MM.1S (cell line): ENCODE data around the gene CARNS1.

Source experiments
- DNase-seq: peaks from one replicate; pipeline ENCODE4 v3.0.0-alpha.2; 2015
- H2AFZ ChIP-seq: fragments of 300-600 bp; sonication (generic); 2 replicates; pipeline ENCODE4 v1.6.0; 2016; ENCODE audit warnings: antibody characterized with exemption, low read length
- H3F3A ChIP-seq: fragments of 300-600 bp; sonication (generic); 2 replicates; pipeline ENCODE4 v1.6.1; 2016; ENCODE audit warnings: mild to moderate bottlenecking, antibody characterized with exemption, low read length, moderate library complexity, mixed read lengths; ENCODE audit not compliant: insufficient read depth
- H3K27ac ChIP-seq: fragments of 300-600 bp; sonication (generic); 2 replicates; pipeline ENCODE4 v1.5.1; 2016; ENCODE audit warnings: mild to moderate bottlenecking, low read length
- H3K27me3 ChIP-seq: fragments of 300-600 bp; sonication (generic); replicated peaks from 2 replicates; pipeline ENCODE4 v1.6.0; 2016; ENCODE audit warnings: low read length; ENCODE audit not compliant: insufficient read depth
- H3K36me3 ChIP-seq: fragments of 300-600 bp; sonication (generic); replicated peaks from 2 replicates; pipeline ENCODE4 v1.6.1; 2016; ENCODE audit warnings: mild to moderate bottlenecking, low read length, mixed read lengths; ENCODE audit not compliant: insufficient read depth
- H3K4me1 ChIP-seq: fragments of 300-600 bp; sonication (generic); 2 replicates; pipeline ENCODE4 v1.6.1; 2016; ENCODE audit warnings: low read length, mixed read lengths
- H3K4me2 ChIP-seq: fragments of 300-600 bp; sonication (generic); 2 replicates; pipeline ENCODE4 v1.6.0; 2016; ENCODE audit warnings: low read depth, low read length
- H3K4me3 ChIP-seq: fragments of 300-600 bp; sonication (generic); 2 replicates; pipeline ENCODE4 v1.5.1; 2016; ENCODE audit warnings: low read length, mixed read lengths
- H3K79me2 ChIP-seq: fragments of 300-600 bp; sonication (generic); 2 replicates; pipeline ENCODE4 v1.6.1; 2016; ENCODE audit warnings: mixed run types, low read length, mixed read lengths
- H3K9ac ChIP-seq: fragments of 300-600 bp; sonication (generic); 2 replicates; pipeline ENCODE4 v1.6.1; 2016; ENCODE audit warnings: low read length, mixed read lengths
- H3K9me2 ChIP-seq: fragments of 300-600 bp; sonication (generic); replicated peaks from 2 replicates; pipeline ENCODE4 v1.6.1; 2016; ENCODE audit warnings: mild to moderate bottlenecking, low read length, mixed read lengths; ENCODE audit not compliant: insufficient read depth
- H3K9me3 ChIP-seq: fragments of 300-600 bp; sonication (generic); replicated peaks from 2 replicates; pipeline ENCODE4 v1.6.1; 2016; ENCODE audit warnings: mild to moderate bottlenecking, low read length, mixed read lengths; ENCODE audit not compliant: insufficient read depth
- H4K20me1 ChIP-seq: fragments of 300-600 bp; sonication (generic); 2 replicates; pipeline ENCODE4 v1.6.1; 2016; ENCODE audit warnings: mild to moderate bottlenecking, low read length, moderate library complexity, mixed read lengths; ENCODE audit not compliant: insufficient read depth
- CTCF ChIP-seq: fragments of 300-600 bp; sonication (generic); IDR thresholded peaks from 2 replicates; pipeline ENCODE4 v1.5.1; 2016; ENCODE audit warnings: antibody characterized with exemption, low read length, mixed read lengths
- EZH2 ChIP-seq: fragments of 300-600 bp; sonication (generic); optimal IDR thresholded peaks from 2 replicates; pipeline ENCODE3; 2017; ENCODE audit warnings: low read depth, mild to moderate bottlenecking, antibody characterized with exemption, low read length, mixed read lengths
- EZH2phosphoT487 ChIP-seq: fragments of 300-600 bp; sonication (generic); IDR thresholded peaks from 2 replicates; pipeline ENCODE4 v1.6.1; 2018; ENCODE audit warnings: antibody characterized with exemption, low read length

CARNS1 gene

GRCh38 chr11:67428052-67429001 is 12.8 kb downstream of the CARNS1 start, which contains the start of gene RPS6KB2:
TSS of gene RPS6KB2 (plus strand) at chr11:67428494. CDS start at chr11:67428546, 52 bp downstream.
- no peaks in the 10 kb centered on the region for H3K9me3 ChIP-seq
- TF ChIP-seq EZH2 (no peak), EZH2phosphoT487 (no peak), CTCF (no peak)
- peaks cover 4% of the 10 kb centered on the region for H3K4me1 ChIP-seq
- H2AFZ ChIP-seq, result peak within 1 kb of the TSS; percentile 69
- no peaks in the 10 kb centered on the region; the same call in 1 of the 2 replicates for H3K36me3 ChIP-seq
- H3K9ac ChIP-seq, result peak within 1 kb of the TSS; percentile 90
- H4K20me1 ChIP-seq, result no peaks in the 10 kb centered on the region
- no peaks in the 10 kb centered on the region for H3K9me2 ChIP-seq
- peaks cover 33% of the 10 kb centered on the region for H3K79me2 ChIP-seq
- peaks cover 4% of the 10 kb centered on the region; the same call in 1 of the 2 replicates for H3F3A ChIP-seq
- DNase-seq, result peak; percentile 97
- H3K27me3 ChIP-seq, result no peaks in the 10 kb centered on the region
- H3K4me2 ChIP-seq, result peak within 1 kb of the TSS; percentile 82
- H3K4me3 ChIP-seq, result peak within 1 kb of the TSS; percentile 98
- H3K27ac ChIP-seq, result peak within 1 kb of the TSS; percentile 68

GRCh38 chr11:67429038-67429668 is 13.7 kb downstream of the CARNS1 start:
- Histone ChIP-seq H3K4me1 (peaks cover 4% of the 10 kb centered on the region), H3K9ac (peak overlapping the region; percentile 90), H3K27me3 (no peaks in the 10 kb centered on the region), H3K4me3 (peak overlapping the region; percentile 98), H3K79me2 (peaks cover 33% of the 10 kb centered on the region), H3K9me3 (no peaks in the 10 kb centered on the region), H3F3A (peaks cover 4% of the 10 kb centered on the region; the same call in 1 of the 2 replicates), H3K36me3 (no peaks in the 10 kb centered on the region; the same call in 1 of the 2 replicates), H4K20me1 (no peaks in the 10 kb centered on the region), H2AFZ (peak overlapping the region; percentile 21; the same call in 1 of the 2 replicates), H3K9me2 (no peaks in the 10 kb centered on the region), H3K27ac (peak overlapping the region; percentile 26; the same call in 1 of the 2 replicates), H3K4me2 (peak overlapping the region; percentile 74)
- DNase-seq, result no peak
- TF ChIP-seq EZH2phosphoT487, result no peak
- no peak for TF ChIP-seq EZH2
- TF ChIP-seq CTCF, result no peak

GRCh38 chr11:67429722-67430121 is 14.2 kb downstream of the CARNS1 start:
- TF ChIP-seq CTCF, result no peak
- TF ChIP-seq EZH2, result no peak
- no peak for TF ChIP-seq EZH2phosphoT487
- Histone ChIP-seq H4K20me1 (no peaks in the 10 kb centered on the region), H3K9ac (0 out of 2 replicates have a peak overlapping the region, but pooled peaks have one; percentile 90), H3F3A (peaks cover 4% of the 10 kb centered on the region; the same call in 1 of the 2 replicates), H3K9me2 (no peaks in the 10 kb centered on the region), H3K4me2 (peak overlapping the region; percentile 74; the same call in 1 of the 2 replicates), H3K36me3 (no peaks in the 10 kb centered on the region; the same call in 1 of the 2 replicates), H3K27ac (no peak overlapping the region), H3K9me3 (no peaks in the 10 kb centered on the region), H3K4me3 (no peak overlapping the region), H3K79me2 (peaks cover 33% of the 10 kb centered on the region), H2AFZ (no peak overlapping the region), H3K27me3 (no peaks in the 10 kb centered on the region), H3K4me1 (peaks cover 4% of the 10 kb centered on the region)
- DNase-seq, result no peak
